Activated naive CD4-positive, alpha-beta T cell (primary cell): ENCODE measurements around the gene TIMD4.
"Not testable (repeated sequence)": the region's sequence is repeated elsewhere in the genome, so short reads cannot be mapped to it uniquely, and the experiment has no call there.

Experiments used
- DNase-seq, 4 experiments: peaks; one replicate each; lab custom pipeline; 2025; lab: John Stamatoyannopoulos, UW

TIMD4 gene

GRCh38 chr5:156963125-156963524 lies at the start of gene TIMD4:
TSS of gene TIMD4 (minus strand) at chr5:156963226. CDS start at chr5:156963198, 28 bp downstream.
- DNase-seq, result no peak

GRCh38 chr5:157006262-157006661 lies 43.2 kb upstream of the TIMD4 start:
- DNase-seq, result no peak

- DNase-seq, result no peak
Observed at GRCh38 chr5:157004893-157005551, 42.0 kb upstream of the TIMD4 start.

GRCh38 chr5:156991714-156992113 lies 28.7 kb upstream of the TIMD4 start:
- DNase-seq, result no peak

- no peak for DNase-seq
Observed at GRCh38 chr5:156984064-156984463, 21.0 kb upstream of the TIMD4 start.

GRCh38 chr5:156981481-156981880 lies 18.5 kb upstream of the TIMD4 start:
- no peak for DNase-seq

GRCh38 chr5:156974328-156974727 lies 11.3 kb upstream of the TIMD4 start:
- no peak for DNase-seq

- no peak for DNase-seq
Observed at GRCh38 chr5:156971848-156972525, 9.0 kb upstream of the TIMD4 start.

- DNase-seq, result no peak
Observed at GRCh38 chr5:156971415-156971814, 8.4 kb upstream of the TIMD4 start.

- not testable (repeated sequence) for DNase-seq
Observed at GRCh38 chr5:156967386-156967785, 4.4 kb upstream of the TIMD4 start.

- DNase-seq, result no peak
Observed at GRCh38 chr5:156956321-156956720, 6.7 kb downstream of the TIMD4 start.

GRCh38 chr5:156951359-156951758 lies 11.7 kb downstream of the TIMD4 start:
- no peak for DNase-seq

GRCh38 chr5:156950716-156951115 lies 12.3 kb downstream of the TIMD4 start:
- no peak for DNase-seq

- no peak for DNase-seq
Observed at GRCh38 chr5:156949424-156949823, 13.6 kb downstream of the TIMD4 start.

GRCh38 chr5:156947925-156948324 lies 15.1 kb downstream of the TIMD4 start:
- no peak for DNase-seq

GRCh38 chr5:156942064-156942463 lies 21.0 kb downstream of the TIMD4 start:
- DNase-seq, result no peak

- not testable (repeated sequence) for DNase-seq
Observed at GRCh38 chr5:156940462-156940861, 22.6 kb downstream of the TIMD4 start.

GRCh38 chr5:156936972-156937371 lies 26.1 kb downstream of the TIMD4 start:
- no peak for DNase-seq

- peak; percentile 6 to 51 (median 26) for DNase-seq
Observed at GRCh38 chr5:156934450-156935211, 28.4 kb downstream of the TIMD4 start.

GRCh38 chr5:156929366-156929948 lies 33.6 kb downstream of the TIMD4 start:
- DNase-seq, result no peak

GRCh38 chr5:156927545-156927944 lies 35.5 kb downstream of the TIMD4 start:
- DNase-seq, result no peak

- not testable (repeated sequence) for DNase-seq
Observed at GRCh38 chr5:156925767-156926166, 37.3 kb downstream of the TIMD4 start.
